Ovary (tissue), 9 donors: Measurements from ENCODE around the gene SPIN1. TPM values are rescaled to one million over a fixed set of nuclear protein-coding genes. Genes with fewer than 3 reads are reported as not detected.
A peak's percentile ranks its signal among the peaks of the same experiment; 100 is the strongest.

ENCODE experiments used
- DNase-seq, 5 donors: peaks; one replicate each; pipeline ENCODE4 v3.0.0-alpha.2; 2019 to 2020
- H3K27ac ChIP-seq, 2 donors: fragments of 200-600 bp; one replicate each; pipeline versions ENCODE4 v1.5.1 to v1.8.0; 2019 to 2022
- H3K27me3 ChIP-seq: fragments of 200-600 bp; one replicate; pipeline ENCODE4 v1.8.0; 2022
- H3K36me3 ChIP-seq: fragments of 200-600 bp; sonication (generic); one replicate; pipeline ENCODE4 v1.5.1; 2019
- H3K4me1 ChIP-seq: one replicate; pipeline ENCODE4 v1.8.1; 2013; ENCODE audit warnings: mild to moderate bottlenecking, moderate library complexity; ENCODE audit not compliant: insufficient read depth
- H3K4me3 ChIP-seq: fragments of 200-600 bp; sonication (generic); one replicate; pipeline ENCODE4 v1.5.1; 2017
- H3K9me3 ChIP-seq, 2 donors: fragments of 200-600 bp in 1 of 2; sonication (generic) in 1 of 2; one replicate each; pipeline versions ENCODE4 v1.5.1 to v1.8.1; 2013 to 2019; ENCODE audit warnings: mild to moderate bottlenecking in 1 of 2, moderate library complexity in 1 of 2
- CTCF ChIP-seq, 3 donors: fragments of 450-650 bp in 2 of 3; fragments of 200-600 bp in 1 of 3; IDR thresholded peaks; one replicate each; pipeline versions ENCODE4 v1.5.1 to v1.8.0; 2016 to 2022; ENCODE audit warnings: antibody characterized with exemption in 3 of 3, mild to moderate bottlenecking in 1 of 3
- EP300 ChIP-seq: sonication (generic); formaldehyde crosslinking; IDR thresholded peaks from one replicate; pipeline ENCODE4 v1.6.1; 2017; ENCODE audit warnings: antibody characterized with exemption
- POLR2A ChIP-seq: fragments of 450-650 bp; IDR thresholded peaks from one replicate; pipeline ENCODE4 v1.6.1; 2017; ENCODE audit warnings: antibody characterized with exemption, mild to moderate bottlenecking, moderate library complexity
- WGBS, 3 donors: extraction: QIAGEN DNeasy Blood & Tissue Kit in 1 of 3; methylation state at CpG; one replicate each; pipeline versions ENCODE4 v1.1.5 to v1.1.7; 2013 to 2017; 5-methylcytosine and 5-hydroxymethylcytosine counted together
- intact Hi-C, 4 donors: fragments of 100-400 bp; cut with DNase I; formaldehyde crosslinking; loops; one replicate each; pipeline versions ENCODE4 v1.11.0 to v1.15.1; 2022 to 2023
- polyA plus RNA-seq, 2 donors: library from polyadenylated mRNA; stranded (reverse); fragments of 200-250 nt in 1 of 2; fragments of 350-450 nt in 1 of 2; fragmentation: Illumina TruSeq in 1 of 2; extraction: RNeasy Lipid Tissue Mini Kit (QIAGEN cat#74804) in 1 of 2; gene quantifications; one replicate each; pipeline ENCODE4 v1.2.3, GENCODE V29; 2013 to 2014
- total RNA-seq, 7 donors: library from RNA; depleted of rRNA in 2 of 7; stranded (reverse); fragments of >200 nt in 2 of 7; fragmentation: NEBNext Ultra II Directional in 3 of 7; extraction: Animal tissue kit (Norgen Biotek cat#: 25700) in 3 of 7; gene quantifications; one replicate each; pipeline versions ENCODE4 v1.1.0 to v1.2.4, GENCODE V29; 2016 to 2023
- donor health status: DM: no; HTN: no; CAD: no; lungs with moderate emphysema.
- donor health status: DM: no; HTN: no; CAD: no.
- donor health status: Bipolar disorder and iron deficiency.
- donor health status: DM: yes; HTN: yes; CAD: no.
- donor health status: DM: no; HTN: no; CAD: no.
- donor health status: DM: yes; HTN: yes; CAD: no.

Gene SPIN1
- total and polyA plus RNA-seq, 9 donors, result 61.4 to 144 (median 107) TPM

GRCh38 chr9:88387036-88387551 lies 1.1 kb upstream of the SPIN1 start:
- no peak for TF ChIP-seq EP300
- no peak for TF ChIP-seq POLR2A
- TF ChIP-seq CTCF (IDR thresholded peaks at IDR 0.05), result no peak
- Histone ChIP-seq H3K27me3 (no peaks in the 10 kb centered on the region), H3K27ac (peak overlapping the region; percentile 87 to 98), H3K4me3 (peak overlapping the region; percentile 76), H3K9me3 (no peaks in the 10 kb centered on the region), H3K4me1 (peaks cover 11% of the 10 kb centered on the region), H3K36me3 (no peaks in the 10 kb centered on the region)
- WGBS, 3 donors, result 14 to 18% (median 15%) methylated on average over 14 of the region's 14 CpGs
- DNase-seq, result peak in 2 of 5 donors; percentile 18 to 36
- intact Hi-C loops, result loop anchor here in 2 of 4 donors (5.0 to 10.0 kb wide), 3 partner anchors 150 to 928 kb away; partner anchors contain the start of genes CKS2 (in 1 of the 2), NXNL2 (in 1 of the 2) and SECISBP2 (in 1 of the 2)

GRCh38 chr9:88387552-88388202 lies 567 bp upstream of the SPIN1 start:
- Histone ChIP-seq H3K4me1 (peaks cover 14% of the 10 kb centered on the region), H3K4me3 (peak overlapping the region; percentile 76), H3K27ac (peak overlapping the region; percentile 87 to 98), H3K36me3 (no peaks in the 10 kb centered on the region), H3K27me3 (no peaks in the 10 kb centered on the region), H3K9me3 (no peaks in the 10 kb centered on the region)
- WGBS, 3 donors, result 0 to 1% (median 0%) methylated on average over 31 to 40 of the region's 40 CpGs
- DNase-seq, result peak; percentile 54 to 75 (median 62)
- intact Hi-C loops, result loop anchor here in 2 of 4 donors (2.0 to 10.0 kb wide), 4 partner anchors 149 to 927 kb away; partner anchors contain the start of genes CKS2 (in 1 of the 2), NXNL2 (in 1 of the 2) and SECISBP2 (in 1 of the 2)
- TF ChIP-seq EP300 (no peak), POLR2A (peak; percentile 16), CTCF (IDR thresholded peaks at IDR 0.05) (no peak)

- Histone ChIP-seq H3K9me3 (no peaks in the 10 kb centered on the region), H3K27me3 (no peaks in the 10 kb centered on the region), H3K36me3 (no peaks in the 10 kb centered on the region), H3K27ac (peak overlapping the region; percentile 87 to 98), H3K4me3 (peak overlapping the region; percentile 76), H3K4me1 (peaks cover 16% of the 10 kb centered on the region)
- intact Hi-C loops, result loop anchor here in 2 of 4 donors (2.0 to 10.0 kb wide), 4 partner anchors 148 to 926 kb away; partner anchors contain the start of genes CKS2 (in 1 of the 2), NXNL2 (in 1 of the 2) and SECISBP2 (in 1 of the 2)
- TF ChIP-seq POLR2A (peak; percentile 18), EP300 (no peak)
- peak in 4 of 5 donors; percentile 62 to 79 (median 72) for DNase-seq
- WGBS, 3 donors, result 1% methylated on average over 41 to 70 of the region's 71 CpGs
Observed at GRCh38 chr9:88388886-88389605, 802 bp downstream of the SPIN1 start.

- intact Hi-C loops, result loop anchor here in 1 of 4 donors (2.0 kb wide), 1 partner anchor 48 kb away; no protein-coding TSS in a partner anchor
- DNase-seq, result no peak
- H3K9me3 ChIP-seq, result no peaks in the 10 kb centered on the region
- peaks cover 17% of the 10 kb centered on the region for H3K4me1 ChIP-seq
- WGBS, 3 donors, result 30 to 38% (median 31%) methylated on average over 3 of the region's 3 CpGs
- TF ChIP-seq EP300 (no peak), CTCF (IDR thresholded peaks at IDR 0.05) (no peak), POLR2A (no peak)
- no peak overlapping the region for H3K27ac ChIP-seq
- no peaks in the 10 kb centered on the region for H3K36me3 ChIP-seq
- H3K4me3 ChIP-seq, result no peak overlapping the region
- no peaks in the 10 kb centered on the region for H3K27me3 ChIP-seq
Observed at GRCh38 chr9:88390371-88390990, 2.2 kb downstream of the SPIN1 start.
